HG02763 (cell line): Measurements from ENCODE around the gene LDLRAD4.
A peak's percentile ranks its signal among the peaks of the same experiment; 100 is the strongest.

ENCODE experiments used
- ATAC-seq: cut with Tn5 transposase; IDR thresholded peaks from one replicate; pipeline ENCODE4 v1.9.1; 2021; ENCODE audit warnings: mild to moderate bottlenecking, moderate library complexity; ENCODE audit not compliant: unreplicated experiment

LDLRAD4 gene

GRCh38 chr18:13264091-13265007, 45.8 kb downstream of the LDLRAD4 start:
- no peak for ATAC-seq

GRCh38 chr18:13265008-13265910, 46.7 kb downstream of the LDLRAD4 start:
- no peak for ATAC-seq

DNA sequence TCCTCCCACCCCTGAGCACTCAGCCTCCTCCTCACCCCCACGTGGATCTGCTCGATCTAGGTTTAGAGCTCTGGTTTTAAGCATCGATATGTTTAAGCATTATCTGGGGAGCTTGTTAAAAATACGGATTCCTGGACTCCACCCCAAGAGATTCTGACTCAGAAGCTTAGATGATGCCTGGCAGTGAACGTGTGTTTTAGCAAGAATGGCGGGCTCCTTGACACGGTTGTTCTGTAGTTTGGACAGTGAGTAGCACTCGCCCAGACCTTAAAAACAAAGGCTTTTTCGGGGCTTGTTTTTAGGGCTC, 47.3 kb downstream of the LDLRAD4 start:
- ATAC-seq = no peak

DNA sequence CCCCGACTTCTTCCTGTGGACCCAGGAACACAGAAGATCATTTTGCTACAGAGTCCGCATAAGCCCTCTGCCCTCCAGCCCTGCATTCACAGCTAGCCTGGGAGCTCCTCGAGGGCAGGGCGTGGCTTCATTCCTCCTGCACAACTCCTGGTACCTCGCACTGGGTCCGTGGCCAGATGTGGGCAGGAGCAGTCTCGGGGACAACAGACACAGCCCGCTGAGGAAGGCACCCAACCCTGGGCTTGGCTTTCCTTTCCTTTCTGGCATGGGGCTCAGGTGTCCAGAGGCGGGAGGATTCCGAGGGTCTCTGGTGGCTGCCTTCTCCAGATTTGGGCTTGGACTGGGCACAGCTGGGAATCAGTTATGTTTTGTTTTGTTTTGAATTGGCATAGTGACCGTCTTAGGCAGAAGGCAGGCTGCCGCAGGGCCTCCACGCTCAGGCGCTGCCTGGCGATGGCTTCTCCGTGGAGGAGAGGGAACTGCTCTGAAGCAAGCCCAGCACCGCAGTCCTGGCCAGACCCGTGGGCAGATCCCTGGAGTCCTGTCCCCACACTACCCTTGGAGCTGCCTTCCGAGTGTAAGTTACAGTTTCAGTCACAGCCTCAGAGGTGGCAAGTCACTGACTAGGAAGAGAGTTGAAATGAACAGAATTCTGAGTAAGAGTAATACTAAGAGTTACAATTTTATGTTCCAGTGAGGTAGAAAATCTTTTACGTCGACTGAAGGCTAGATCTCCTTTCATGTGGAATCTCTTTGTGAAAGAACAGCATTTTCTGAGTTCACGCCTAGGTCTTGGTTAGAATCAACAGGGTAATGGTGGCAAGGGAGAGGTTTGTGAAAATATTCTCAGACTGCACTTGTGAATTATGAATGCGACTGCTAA, 47.9 kb downstream of the LDLRAD4 start:
- ATAC-seq = no peak

DNA sequence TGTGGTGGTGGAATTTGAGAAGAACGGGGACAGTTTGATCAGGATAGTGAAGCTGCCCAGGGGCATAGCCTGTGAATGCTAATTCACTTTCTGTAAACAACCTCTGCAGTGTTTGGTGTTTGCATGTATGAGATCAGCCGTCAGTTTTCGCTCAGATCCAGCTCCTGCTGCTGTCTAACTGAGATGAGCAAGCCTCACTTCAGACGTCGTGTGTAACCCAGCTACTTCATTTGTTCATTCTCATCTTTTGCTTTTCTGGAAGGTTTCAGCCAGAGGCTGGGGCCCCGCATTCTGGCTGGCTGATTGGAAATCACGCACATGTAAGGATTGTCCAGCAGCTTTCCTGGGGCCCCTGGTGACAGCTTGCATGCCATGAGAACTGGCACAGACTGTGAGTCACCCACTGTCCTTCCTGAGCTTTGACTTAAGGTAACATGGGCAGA, 48.9 kb downstream of the LDLRAD4 start:
- no peak for ATAC-seq

GRCh38 chr18:13268158-13269012, 49.8 kb downstream of the LDLRAD4 start:
- no peak for ATAC-seq

GRCh38 chr18:13269013-13269280, 50.4 kb downstream of the LDLRAD4 start:
- ATAC-seq = no peak

DNA sequence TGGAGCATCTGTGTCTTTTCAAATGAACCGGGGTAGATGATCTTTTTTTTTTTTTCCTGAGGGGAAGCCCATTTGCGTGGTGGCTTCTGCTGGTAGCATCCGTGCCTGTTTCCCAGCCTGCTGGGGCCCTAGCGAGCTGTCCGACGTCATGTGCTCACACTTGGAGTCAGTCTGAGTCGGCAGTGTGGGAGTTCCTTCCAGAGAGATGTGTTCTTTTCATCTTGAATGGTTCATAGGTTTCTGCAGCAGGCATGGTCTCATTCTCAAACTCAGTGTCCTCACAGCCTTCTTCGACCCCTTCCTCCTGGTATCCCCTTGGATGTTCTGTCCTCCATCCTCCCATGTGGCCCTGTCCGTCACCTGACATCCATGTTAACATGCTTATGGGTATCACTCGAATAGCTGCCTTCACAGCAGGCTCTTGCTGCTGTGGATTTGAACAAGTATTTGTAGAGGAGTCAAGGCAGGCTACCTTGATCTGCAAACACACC, 51.0 kb downstream of the LDLRAD4 start:
- no peak for ATAC-seq

DNA sequence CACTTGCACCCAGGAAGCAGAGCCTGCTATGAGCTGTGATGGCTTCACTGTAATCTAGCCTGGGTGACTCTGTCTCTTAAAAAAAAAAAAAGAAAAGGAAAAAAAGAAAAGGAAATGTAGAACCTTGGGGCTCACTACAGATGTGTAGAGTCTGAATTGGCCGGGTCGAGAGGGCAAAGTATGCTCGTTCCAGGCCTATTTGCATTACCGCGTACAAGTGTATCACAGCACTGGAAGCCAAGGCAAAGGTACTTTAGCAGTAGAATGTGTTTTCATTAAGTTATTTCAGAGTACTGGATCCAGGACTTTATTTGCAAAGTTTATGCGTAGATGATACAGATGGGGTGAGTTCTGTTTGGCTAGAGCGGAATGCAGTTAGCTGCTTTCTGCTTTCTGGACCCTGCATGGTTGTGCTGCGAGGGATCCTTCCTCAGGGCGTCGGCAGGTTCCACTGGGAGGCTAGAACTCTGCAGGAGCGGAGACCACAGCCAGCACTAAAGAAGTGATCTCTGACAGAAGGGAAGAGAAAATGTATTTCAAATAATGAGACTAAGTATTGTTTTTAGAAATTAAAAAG, 51.8 kb downstream of the LDLRAD4 start:
- no peak for ATAC-seq

GRCh38 chr18:13271302-13271911, 52.8 kb downstream of the LDLRAD4 start:
- ATAC-seq = no peak

GRCh38 chr18:13272416-13272815, 53.9 kb downstream of the LDLRAD4 start:
- ATAC-seq = no peak

DNA sequence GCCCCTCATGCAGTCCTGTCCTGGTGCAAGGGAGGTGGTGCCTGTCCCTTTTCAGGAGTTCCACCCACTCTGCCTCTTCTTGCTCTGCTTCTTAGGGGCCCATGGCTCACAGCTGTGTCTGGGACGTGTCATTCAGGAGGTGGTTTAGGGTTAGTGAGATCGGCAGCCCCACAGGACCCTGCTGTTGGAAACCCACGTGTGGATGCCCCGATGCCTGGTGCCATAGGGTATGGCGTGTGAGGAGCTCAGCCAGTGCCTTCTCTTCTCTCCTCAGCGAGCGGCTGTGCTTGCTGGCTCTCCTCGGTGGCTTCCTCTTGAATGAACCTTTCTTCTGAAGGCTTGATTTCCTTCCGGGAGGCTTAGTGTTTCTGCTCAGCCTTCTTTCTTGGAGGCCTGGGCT, 55.2 kb downstream of the LDLRAD4 start:
- no peak for ATAC-seq

DNA sequence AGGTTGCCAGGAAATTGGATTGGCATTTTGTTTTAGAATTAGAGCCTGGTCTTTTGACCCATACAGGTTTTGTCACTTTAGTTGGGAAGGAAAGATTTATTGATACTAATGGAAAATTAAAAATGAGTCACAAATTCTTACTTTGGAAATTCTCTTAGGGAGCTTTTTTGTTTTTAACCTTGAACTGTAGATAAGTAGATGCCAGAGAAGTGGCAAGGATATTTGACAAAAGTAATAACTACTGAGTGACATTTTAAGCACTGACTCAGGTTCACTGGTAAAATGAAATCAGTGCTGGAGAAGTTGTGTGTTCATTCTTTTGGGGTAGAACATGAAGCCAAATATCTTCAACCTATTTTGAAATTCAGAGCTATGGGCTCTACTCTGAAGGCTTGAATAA, 56.5 kb downstream of the LDLRAD4 start:
- ATAC-seq = no peak

GRCh38 chr18:13276530-13277520, 58.3 kb downstream of the LDLRAD4 start:
- no peak for ATAC-seq

GRCh38 chr18:13278062-13278630, 59.6 kb downstream of the LDLRAD4 start:
- ATAC-seq = no peak

GRCh38 chr18:13279181-13280069, 60.9 kb downstream of the LDLRAD4 start:
- ATAC-seq = peak; percentile 51
